Heart left ventricle (tissue), 13 donors: Measurements from ENCODE around the gene TNP1.

Experiments used
- POLR2A ChIP-seq, 2 donors: fragments of 450-650 bp; IDR thresholded peaks; one replicate each; pipeline ENCODE4 v1.6.1; 2017; ENCODE audit warnings: antibody characterized with exemption in 2 of 2, mild to moderate bottlenecking in 2 of 2, moderate library complexity in 2 of 2
- TF ChIP-seq, protein P1 (sequence below), 12 donors: fragments of 200-600 bp; sonication (generic) in 4 of 12; IDR thresholded peaks; one replicate each; pipeline versions ENCODE4 v1.5.0 to v1.8.0; 2018 to 2022; ENCODE audit warnings: antibody characterized with exemption in 12 of 12, mild to moderate bottlenecking in 5 of 12
- donor health status: ischemic (EF 13 %, LVEDD 7.1; RV severe dilation, severe dysfunction).
- donor health status: DM: no; HTN: yes; CAD: no.
- donor health status: DM: no; HTN: no; CAD: no.
- donor health status: ischemic (EF 25% LVEDD 6.9; RV normal size, moderate dysfunction).
- donor health status: ischemic (EF 25% LVEDD 5.7; RV mildly dilated, moderate dysfunction).
- donor health status: ischemic (EF 35%, LVEDD 5.7; RV mildly dilated, moderate dysfunction).
- donor health status: nonischemic (EF 11% LVEDD 7.7; RV severe dilation, severe dysfunction).
- donor health status: DM: yes; HTN: yes; CAD: no.
- donor health status: PGD.
- donor health status: ischemic (EF 29% LVEDD 5.4; RV normal size, mild dysfunction).
- donor health status: nonischemic (EF 23%, LVEDD 6.1; RV moderate dilation, normal function).

GRCh38 chr2:216890138-216890537 is 30.3 kb upstream of the TNP1 start:
- TF ChIP-seq, protein P1, sequence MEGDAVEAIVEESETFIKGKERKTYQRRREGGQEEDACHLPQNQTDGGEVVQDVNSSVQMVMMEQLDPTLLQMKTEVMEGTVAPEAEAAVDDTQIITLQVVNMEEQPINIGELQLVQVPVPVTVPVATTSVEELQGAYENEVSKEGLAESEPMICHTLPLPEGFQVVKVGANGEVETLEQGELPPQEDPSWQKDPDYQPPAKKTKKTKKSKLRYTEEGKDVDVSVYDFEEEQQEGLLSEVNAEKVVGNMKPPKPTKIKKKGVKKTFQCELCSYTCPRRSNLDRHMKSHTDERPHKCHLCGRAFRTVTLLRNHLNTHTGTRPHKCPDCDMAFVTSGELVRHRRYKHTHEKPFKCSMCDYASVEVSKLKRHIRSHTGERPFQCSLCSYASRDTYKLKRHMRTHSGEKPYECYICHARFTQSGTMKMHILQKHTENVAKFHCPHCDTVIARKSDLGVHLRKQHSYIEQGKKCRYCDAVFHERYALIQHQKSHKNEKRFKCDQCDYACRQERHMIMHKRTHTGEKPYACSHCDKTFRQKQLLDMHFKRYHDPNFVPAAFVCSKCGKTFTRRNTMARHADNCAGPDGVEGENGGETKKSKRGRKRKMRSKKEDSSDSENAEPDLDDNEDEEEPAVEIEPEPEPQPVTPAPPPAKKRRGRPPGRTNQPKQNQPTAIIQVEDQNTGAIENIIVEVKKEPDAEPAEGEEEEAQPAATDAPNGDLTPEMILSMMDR (IDR thresholded peaks at IDR 0.05), result no peak
- TF ChIP-seq POLR2A (IDR thresholded peaks at IDR 0.05), result no peak
